Mucosa of stomach (tissue), 1 donor: ENCODE results near the gene BHLHE23.

Experiments
- H3K27me3 ChIP-seq: one replicate; pipeline ENCODE4 v1.7.0; 2013; ENCODE audit warnings: mild to moderate bottlenecking, low read length; ENCODE audit not compliant: control insufficient read depth, insufficient read depth
- H3K36me3 ChIP-seq: one replicate; pipeline ENCODE4 v1.7.0; 2013; ENCODE audit warnings: low read length; ENCODE audit not compliant: control insufficient read depth, insufficient read depth
- H3K4me1 ChIP-seq: one replicate; pipeline ENCODE4 v1.7.0; 2013; ENCODE audit warnings: mild to moderate bottlenecking, low read length; ENCODE audit not compliant: control insufficient read depth, insufficient read depth
- H3K4me3 ChIP-seq: one replicate; pipeline ENCODE4 v1.7.0; 2013; ENCODE audit warnings: low read length
- H3K9ac ChIP-seq: one replicate; pipeline ENCODE4 v1.7.0; 2013; ENCODE audit warnings: mild to moderate bottlenecking, low read length, moderate library complexity
- H3K9me3 ChIP-seq: one replicate; pipeline ENCODE4 v1.7.0; 2013; ENCODE audit warnings: mild to moderate bottlenecking, low read length, moderate library complexity; ENCODE audit not compliant: control insufficient read depth
- donor health status: Pancreatic carcinoma.

BHLHE23 gene

DNA sequence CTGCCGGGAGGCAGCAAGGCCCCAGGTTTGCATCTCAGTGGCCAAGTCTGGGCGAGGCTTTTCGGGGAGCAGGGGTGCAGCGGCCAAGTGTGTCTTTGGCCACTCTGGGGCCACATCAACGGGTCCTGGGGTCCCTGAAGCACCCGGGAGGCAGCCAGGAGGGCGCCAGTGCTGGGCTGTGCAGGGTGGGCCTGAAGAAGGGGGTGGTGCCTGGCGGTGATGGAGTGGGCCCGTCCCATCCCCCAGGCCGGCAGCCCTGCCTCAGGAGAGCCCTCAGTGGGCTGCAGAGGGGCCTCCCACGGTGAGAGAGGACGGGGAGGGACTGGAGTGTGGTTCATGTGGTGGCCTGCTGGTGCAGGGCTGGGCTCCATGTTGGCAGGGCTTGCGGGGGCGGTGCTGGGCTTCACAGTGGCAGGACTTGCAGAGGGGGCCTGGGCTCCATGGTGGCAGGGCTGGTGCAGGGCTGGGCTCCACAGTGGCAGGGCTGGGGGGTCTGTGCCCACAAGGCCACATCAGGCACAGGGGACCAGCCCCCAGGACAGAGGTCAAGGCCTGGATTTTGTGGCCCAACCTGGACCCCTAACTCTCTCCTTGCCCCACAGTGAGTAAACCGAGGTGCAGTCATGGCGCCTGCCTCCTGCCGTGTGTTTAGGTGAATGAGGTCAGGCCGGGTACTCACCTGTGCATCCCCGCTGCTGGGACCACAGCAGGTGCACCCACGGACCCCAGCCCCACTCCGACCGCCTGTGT, 10.5 kb upstream of the BHLHE23 start:
- H3K36me3 ChIP-seq: no peaks in the 10 kb centered on the region
- H3K9ac ChIP-seq: no peak overlapping the region
- H3K9me3 ChIP-seq: no peaks in the 10 kb centered on the region
- peaks cover 56% of the 10 kb centered on the region for H3K27me3 ChIP-seq
- H3K4me1 ChIP-seq: no peaks in the 10 kb centered on the region
- no peak overlapping the region for H3K4me3 ChIP-seq

DNA sequence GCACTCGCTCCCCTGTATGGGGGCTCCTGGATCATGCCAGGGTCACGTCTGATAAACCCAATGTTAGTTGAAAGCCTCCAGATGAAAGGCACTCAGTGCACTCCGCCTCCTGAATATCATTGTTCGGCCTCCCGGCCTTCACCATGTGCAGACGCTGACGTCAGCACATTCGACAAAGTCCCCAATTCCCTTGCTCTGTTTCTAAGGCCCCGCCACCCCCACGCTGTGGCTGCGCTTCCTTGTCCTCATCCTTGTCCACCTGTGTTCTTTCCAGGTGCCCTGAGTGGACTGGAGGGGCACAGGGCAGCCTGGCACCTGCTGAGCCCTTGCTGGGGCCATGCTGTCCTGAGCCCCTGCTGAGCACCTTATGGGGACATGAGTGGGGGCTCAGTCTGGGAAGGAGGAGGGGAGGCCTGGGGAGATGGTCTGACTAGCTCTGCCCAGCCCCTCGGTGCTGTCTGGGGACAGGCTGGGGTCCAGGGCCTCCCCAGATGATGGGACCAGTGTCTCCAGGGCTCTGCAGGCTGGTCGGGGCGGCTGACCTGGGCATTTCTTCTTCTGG, 9.8 kb upstream of the BHLHE23 start:
- H3K27me3 ChIP-seq: peaks cover 53% of the 10 kb centered on the region
- no peaks in the 10 kb centered on the region for H3K36me3 ChIP-seq
- H3K9ac ChIP-seq: no peak overlapping the region
- H3K4me1 ChIP-seq: no peaks in the 10 kb centered on the region
- H3K4me3 ChIP-seq: no peak overlapping the region
- no peaks in the 10 kb centered on the region for H3K9me3 ChIP-seq

DNA sequence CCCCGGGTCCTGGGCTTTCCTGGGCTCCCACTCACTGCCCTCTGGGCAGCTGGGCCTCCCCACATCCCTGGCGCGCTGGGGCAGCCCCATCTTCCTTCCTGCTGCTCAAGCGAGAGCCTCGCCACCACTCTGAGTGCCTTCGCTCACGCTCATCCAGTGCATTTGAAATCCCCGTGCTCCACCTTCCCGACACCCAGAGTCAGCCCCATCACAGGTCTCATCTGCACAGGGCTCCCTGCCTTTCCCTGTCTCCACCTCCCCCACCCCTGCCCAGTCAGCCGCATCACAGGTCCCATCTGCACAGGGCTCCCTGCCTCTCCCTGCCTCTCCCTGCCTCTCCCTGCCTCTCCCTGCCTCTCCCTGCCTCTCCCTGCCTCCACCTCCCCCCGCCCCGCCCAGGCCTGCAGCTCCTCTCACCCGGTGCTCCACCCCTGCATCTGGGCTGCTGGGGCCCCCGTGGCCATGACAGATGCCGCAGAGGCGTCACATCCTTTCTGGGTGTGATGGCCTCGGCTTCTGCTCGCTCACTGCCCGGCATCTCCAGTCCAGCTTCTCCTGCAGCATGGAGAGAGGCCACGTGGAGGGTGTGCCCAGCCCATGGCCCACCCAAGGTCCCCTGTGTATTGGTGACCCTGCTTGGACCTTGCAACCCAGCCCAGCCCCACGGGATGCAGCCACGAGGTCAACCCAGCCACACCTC, 9.0 kb upstream of the BHLHE23 start:
- H3K27me3 ChIP-seq: peaks cover 52% of the 10 kb centered on the region
- H3K4me1 ChIP-seq: no peaks in the 10 kb centered on the region
- no peak overlapping the region for H3K4me3 ChIP-seq

DNA sequence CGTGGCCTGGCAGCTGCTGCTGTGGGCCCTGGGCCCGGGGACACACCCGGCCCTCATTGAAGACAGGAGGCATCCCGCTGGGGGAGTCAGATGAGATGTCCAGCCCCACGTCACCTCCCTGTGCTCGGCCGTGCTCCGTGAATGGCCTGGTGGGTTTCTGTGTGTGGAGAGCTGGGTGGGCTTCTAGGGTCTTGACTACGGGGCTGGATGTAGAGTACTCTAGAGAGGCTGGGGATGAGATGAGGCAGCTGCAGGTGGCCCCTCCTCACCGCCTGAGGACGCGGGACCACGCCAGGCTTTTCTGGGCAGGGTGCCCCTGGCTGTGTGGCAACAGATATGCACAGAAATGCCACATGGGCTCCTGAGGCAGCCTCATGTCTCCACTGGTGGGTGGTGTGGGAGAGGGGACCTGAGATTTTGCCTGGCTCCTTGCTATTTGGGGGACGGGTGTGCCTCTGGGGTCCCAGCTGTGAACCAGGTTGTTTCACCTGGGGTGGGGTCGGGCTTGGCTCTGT, 8.4 kb upstream of the BHLHE23 start:
- H3K4me3 ChIP-seq: no peak overlapping the region
- H3K9ac ChIP-seq: no peak overlapping the region
- no peaks in the 10 kb centered on the region for H3K9me3 ChIP-seq
- no peaks in the 10 kb centered on the region for H3K36me3 ChIP-seq
- H3K27me3 ChIP-seq: peaks cover 55% of the 10 kb centered on the region
- H3K4me1 ChIP-seq: no peaks in the 10 kb centered on the region

More for the DNA sequence above, 9.0 kb upstream of the BHLHE23 start:
- Histone ChIP-seq H3K9me3 (no peaks in the 10 kb centered on the region), H3K36me3 (no peaks in the 10 kb centered on the region), H3K9ac (no peak overlapping the region)

DNA sequence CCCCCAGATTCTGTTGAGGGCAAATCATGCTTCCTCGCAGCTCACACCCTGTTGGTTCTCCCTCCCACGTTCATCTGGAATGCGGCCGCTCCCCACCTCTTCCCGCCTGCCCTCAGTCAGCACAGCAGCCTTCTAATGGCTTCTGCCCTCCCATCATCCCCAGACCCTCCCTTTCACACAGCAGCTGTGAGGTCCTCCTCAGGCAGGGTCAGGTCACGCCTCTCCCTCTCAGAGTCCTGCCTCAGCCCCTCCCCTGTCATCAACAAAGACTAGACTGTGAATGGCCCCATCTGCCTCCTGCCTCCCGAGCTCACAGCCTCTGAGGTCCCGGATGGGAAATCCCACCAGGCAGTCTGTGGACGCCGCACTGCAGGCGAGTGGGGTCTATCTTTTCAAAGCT, 7.9 kb upstream of the BHLHE23 start:
- no peaks in the 10 kb centered on the region for H3K9me3 ChIP-seq
- no peaks in the 10 kb centered on the region for H3K36me3 ChIP-seq
- no peaks in the 10 kb centered on the region for H3K4me1 ChIP-seq
- H3K9ac ChIP-seq: no peak overlapping the region
- no peak overlapping the region for H3K4me3 ChIP-seq
- H3K27me3 ChIP-seq: peaks cover 60% of the 10 kb centered on the region

DNA sequence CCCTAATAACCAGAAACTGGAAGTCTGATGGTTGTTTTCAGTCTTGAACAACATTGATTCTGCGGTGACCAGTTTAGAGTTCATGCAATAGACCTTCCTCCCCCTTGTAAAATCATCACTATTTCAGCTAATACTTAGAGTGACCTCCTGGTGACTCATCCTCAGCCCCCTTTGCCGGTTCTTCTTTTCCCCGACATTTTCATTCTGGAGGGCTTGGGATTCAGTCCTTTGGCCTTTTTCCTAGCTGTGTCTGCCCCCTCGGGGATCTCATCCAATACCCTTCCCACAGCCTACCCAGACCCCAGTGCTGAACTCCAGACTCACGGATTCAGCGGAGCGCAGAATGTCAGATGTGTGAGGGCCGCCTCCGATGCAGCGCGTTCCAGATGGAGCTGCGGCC, 7.5 kb upstream of the BHLHE23 start:
- no peak overlapping the region for H3K4me3 ChIP-seq
- H3K9ac ChIP-seq: no peak overlapping the region
- H3K27me3 ChIP-seq: peaks cover 64% of the 10 kb centered on the region
- H3K4me1 ChIP-seq: peaks cover under 1% of the 10 kb centered on the region
- no peaks in the 10 kb centered on the region for H3K36me3 ChIP-seq
- no peaks in the 10 kb centered on the region for H3K9me3 ChIP-seq

DNA sequence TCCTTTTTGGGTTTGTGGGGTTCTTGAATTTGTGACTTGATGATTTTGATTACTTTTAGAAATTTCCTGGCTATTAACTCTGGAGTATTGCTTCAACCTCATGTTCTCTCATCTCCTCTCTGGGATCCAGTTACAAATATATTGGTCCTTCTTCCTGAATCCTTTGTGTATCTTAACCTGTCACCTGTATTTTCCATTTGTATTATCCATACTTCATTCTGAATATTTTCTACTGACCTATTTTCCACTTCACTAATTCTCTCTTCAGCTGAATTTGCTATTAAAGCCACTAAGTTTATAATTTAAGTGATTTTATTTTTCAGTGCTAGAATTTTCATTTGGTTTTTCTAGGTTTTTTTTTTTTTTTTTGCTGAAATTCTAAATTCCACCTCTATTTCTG, 6.4 kb upstream of the BHLHE23 start:
- Histone ChIP-seq H3K4me3 (no peak overlapping the region), H3K36me3 (no peaks in the 10 kb centered on the region), H3K9ac (no peak overlapping the region), H3K27me3 (peaks cover 75% of the 10 kb centered on the region), H3K9me3 (no peaks in the 10 kb centered on the region), H3K4me1 (peaks cover 8% of the 10 kb centered on the region)

DNA sequence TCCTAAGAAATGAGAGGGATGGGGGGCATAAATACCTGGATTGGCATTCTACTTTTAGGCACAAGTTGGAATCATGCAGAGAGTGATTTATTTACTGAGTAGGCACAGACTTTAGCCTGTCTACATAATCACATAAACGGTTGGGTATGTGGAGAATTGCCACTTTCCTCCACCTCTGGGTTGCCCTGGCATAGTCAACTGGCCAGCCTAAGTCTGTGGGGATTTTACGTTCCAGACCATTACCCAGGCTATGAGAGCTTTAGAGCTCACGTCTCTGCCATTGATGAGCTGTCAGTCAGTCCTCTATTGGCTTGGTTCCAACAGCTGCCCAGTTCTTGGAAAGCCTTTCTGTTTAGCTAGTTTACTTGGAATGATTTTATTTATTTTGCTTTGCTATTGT, 5.0 kb upstream of the BHLHE23 start:
- Histone ChIP-seq H3K9ac (no peak overlapping the region), H3K27me3 (peaks cover 79% of the 10 kb centered on the region), H3K4me3 (no peak overlapping the region), H3K36me3 (no peaks in the 10 kb centered on the region), H3K4me1 (peaks cover 8% of the 10 kb centered on the region), H3K9me3 (no peaks in the 10 kb centered on the region)

DNA sequence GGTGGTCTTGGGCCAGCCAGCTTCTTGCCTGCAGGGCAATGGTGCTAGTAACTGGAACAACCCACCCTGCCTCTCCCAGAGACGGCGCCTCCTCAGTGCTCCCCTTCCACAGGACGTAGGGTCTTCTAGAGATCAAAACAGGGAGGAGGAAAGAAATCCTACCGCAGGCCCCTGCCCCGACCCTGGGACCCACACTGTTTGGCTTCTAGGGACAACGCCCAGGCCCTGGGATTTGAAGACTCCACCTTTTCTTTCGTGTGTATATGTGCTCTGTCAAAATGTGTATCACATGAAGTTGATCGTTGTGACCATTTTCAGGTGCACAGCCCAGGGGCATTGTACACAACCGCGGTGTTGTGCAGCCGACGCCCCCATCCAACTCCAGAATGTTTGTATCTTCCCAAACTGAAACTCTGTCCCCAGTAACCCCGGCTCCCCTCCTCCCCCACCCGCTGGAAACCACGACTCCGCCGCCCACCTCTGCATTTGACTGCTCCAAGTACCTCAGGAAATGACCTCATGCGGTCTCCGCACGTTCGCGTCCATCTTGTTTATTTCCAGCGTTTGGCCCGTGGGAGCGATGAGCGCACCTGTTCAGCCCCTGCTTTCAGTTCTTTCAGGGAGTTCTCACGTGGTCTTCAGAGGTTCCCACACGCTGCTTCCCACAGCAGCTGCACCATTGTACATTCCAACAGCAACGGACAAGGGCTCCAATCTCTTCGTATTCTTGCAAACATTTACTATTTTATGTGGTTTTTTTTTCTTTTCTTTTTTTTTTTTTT, 3.4 kb upstream of the BHLHE23 start:
- Histone ChIP-seq H3K27me3 (peaks cover 81% of the 10 kb centered on the region), H3K4me3 (no peak overlapping the region)

DNA sequence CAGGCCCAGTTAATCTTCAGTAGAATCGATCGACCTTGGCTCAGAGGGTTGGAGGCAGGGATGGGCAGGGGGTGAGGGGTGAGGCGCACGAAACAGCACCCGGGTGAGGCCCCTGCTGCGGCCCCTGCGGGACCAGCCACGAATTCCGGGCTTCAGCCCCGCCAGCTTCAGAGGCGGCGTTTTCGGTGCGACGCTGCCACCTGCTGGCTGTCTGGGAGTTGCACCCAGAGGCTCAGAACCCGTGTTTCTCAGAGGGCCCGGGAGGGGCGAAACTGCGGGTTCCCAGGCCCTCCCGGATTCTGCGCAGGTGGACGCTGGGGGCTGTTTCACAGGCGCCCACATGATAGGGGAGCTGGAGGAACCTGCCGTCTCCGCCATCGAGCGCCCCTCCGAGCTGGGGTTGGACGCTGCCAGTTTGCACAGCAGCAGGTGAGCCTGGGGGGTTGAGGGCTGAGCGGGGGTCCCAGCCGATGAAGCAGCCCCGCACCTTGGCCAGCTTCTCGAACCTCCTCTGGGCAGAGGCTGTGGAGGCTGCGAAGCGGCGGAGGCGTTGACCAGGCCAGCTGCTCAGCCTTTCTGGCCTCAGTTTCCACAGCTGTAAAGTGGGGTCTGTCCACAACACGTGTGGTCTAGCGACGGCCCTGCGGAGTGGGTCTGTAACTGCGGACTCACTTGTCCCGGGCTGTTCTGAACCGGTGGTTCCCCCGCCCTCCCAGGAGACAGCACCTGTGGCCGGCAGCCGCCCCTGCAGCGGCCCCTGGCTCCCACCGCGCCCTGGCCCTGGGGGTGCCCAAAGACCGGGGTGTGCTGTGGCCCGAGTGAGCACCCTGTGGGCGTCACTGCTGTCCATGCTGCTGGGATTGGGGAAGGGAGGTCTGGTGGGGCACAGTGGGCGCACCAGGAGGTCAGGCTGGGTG, 2.5 kb upstream of the BHLHE23 start:
- no peaks in the 10 kb centered on the region for H3K9me3 ChIP-seq
- no peak overlapping the region for H3K4me3 ChIP-seq
- H3K36me3 ChIP-seq: no peaks in the 10 kb centered on the region
- H3K4me1 ChIP-seq: peaks cover 8% of the 10 kb centered on the region
- peaks cover 81% of the 10 kb centered on the region for H3K27me3 ChIP-seq
- no peak overlapping the region for H3K9ac ChIP-seq

More for the DNA sequence above, 3.4 kb upstream of the BHLHE23 start:
- Histone ChIP-seq H3K36me3 (no peaks in the 10 kb centered on the region), H3K4me1 (peaks cover 8% of the 10 kb centered on the region), H3K9me3 (no peaks in the 10 kb centered on the region), H3K9ac (no peak overlapping the region)

DNA sequence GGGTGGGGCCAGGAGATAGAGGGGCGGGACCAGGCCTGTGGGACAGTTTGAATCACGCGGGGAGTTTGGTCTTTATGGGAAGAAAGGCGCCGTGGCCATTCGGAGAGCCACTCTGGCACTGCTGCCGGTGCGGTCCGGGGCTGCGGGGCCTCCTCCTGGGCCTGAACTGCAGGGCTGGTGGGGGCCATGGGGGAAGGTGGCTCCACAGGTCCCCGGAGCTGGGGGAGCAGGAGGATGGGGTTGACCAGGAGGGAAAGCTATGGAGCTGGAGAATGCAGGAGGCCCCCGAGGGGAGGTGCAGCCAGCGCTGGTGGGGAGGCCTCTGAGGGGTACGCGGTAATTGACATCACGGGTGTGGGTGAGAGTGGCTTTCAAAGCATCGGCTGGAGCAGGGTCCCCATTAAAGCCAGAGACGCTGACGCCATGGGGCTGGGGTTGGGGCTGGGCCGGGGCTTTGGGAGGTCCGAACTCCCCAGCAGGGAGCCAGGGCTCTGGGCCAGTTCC, 1.8 kb upstream of the BHLHE23 start:
- Histone ChIP-seq H3K4me1 (peaks cover 8% of the 10 kb centered on the region), H3K27me3 (peaks cover 81% of the 10 kb centered on the region), H3K9ac (no peak overlapping the region), H3K4me3 (no peak overlapping the region), H3K9me3 (no peaks in the 10 kb centered on the region), H3K36me3 (no peaks in the 10 kb centered on the region)
